GM12873 (cell line): ENCODE measurements around the gene HELT.

Experiments used
- CTCF ChIP-seq: IDR thresholded peaks from 2 replicates; pipeline ENCODE4 v1.5.1; 2012; ENCODE audit warnings: low read depth, mild to moderate bottlenecking, moderate library complexity, low read length, control low read depth; ENCODE audit not compliant: insufficient read depth; ENCODE audit errors: missing control alignments

Gene HELT

GRCh38 chr4:185054886-185055285 lies 36.6 kb downstream of the HELT start:
- TF ChIP-seq CTCF, result no peak

- TF ChIP-seq CTCF, result no peak
Measured at GRCh38 chr4:185061610-185062009, 43.3 kb downstream of the HELT start.

- TF ChIP-seq CTCF, result no peak
Measured at GRCh38 chr4:185062606-185063005, 44.3 kb downstream of the HELT start.

- TF ChIP-seq CTCF, result no peak
Measured at GRCh38 chr4:185066179-185066578, 47.9 kb downstream of the HELT start.

- no peak for TF ChIP-seq CTCF
Measured at GRCh38 chr4:185068837-185069236, 50.5 kb downstream of the HELT start.
